HG03025 (cell line): ENCODE results near the gene MTX3.

Experiments used
- ATAC-seq: cut with Tn5 transposase; IDR thresholded peaks from one replicate; pipeline ENCODE4 v1.9.1; 2021; ENCODE audit warnings: mild to moderate bottlenecking, moderate library complexity; ENCODE audit not compliant: unreplicated experiment, low FRiP score

MTX3 gene

DNA sequence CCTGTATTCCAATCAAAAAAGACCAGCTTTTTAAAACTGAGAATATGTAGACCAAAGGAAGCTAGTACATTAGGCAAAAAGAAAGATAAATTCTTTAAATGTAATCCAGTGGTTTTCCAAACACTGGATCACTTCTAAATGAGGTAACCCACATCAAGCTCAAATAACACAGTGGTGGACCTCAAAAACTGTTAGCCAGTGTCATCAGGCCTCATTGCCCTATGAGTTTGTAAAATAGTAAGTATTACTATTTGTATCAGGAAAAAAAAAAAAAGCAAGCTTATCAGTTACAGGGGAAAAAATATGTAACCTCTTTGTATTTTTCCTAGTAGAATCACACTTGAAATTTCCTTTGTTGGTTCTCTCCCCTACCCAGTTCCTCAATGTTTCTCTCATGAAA lies 6.7 kb downstream of the MTX3 start:
- no peak for ATAC-seq

DNA sequence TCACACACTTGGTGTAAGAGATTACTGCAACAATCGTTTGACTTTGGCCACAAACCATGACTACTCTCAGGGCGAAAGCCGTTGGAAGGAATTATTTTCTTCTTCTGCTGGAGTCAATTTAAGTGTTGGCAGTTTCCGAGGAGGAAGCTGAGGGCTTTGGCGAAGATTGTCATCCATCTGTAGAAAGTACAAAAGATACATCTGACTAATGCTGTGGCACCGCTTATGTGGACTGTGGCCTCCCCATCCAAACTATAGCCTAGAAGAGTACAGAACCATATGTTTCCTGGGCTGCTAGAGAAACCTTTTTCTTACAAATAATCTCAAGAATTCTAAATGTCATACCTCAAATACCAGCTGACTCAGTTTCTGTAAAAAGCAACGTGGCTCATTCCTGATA lies 7.4 kb downstream of the MTX3 start:
- ATAC-seq: no peak

DNA sequence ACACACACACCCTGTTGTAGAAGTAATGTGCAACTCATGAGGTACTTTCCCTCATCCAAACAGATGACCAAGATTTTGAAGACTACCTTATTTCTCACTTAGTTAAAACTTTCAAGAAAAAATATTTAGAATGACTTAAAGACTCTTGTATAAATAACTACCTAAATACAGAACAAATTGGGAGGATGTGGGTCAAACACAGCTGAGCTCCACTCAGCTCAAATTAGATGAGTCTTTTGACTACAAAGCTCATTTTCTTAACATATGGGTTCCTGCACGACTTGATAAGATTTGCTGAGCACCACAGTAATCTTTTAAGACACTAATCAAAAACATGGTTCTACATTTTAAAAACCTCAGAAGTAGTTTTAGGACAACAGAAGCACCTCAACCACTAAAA lies 8.9 kb downstream of the MTX3 start:
- no peak for ATAC-seq

DNA sequence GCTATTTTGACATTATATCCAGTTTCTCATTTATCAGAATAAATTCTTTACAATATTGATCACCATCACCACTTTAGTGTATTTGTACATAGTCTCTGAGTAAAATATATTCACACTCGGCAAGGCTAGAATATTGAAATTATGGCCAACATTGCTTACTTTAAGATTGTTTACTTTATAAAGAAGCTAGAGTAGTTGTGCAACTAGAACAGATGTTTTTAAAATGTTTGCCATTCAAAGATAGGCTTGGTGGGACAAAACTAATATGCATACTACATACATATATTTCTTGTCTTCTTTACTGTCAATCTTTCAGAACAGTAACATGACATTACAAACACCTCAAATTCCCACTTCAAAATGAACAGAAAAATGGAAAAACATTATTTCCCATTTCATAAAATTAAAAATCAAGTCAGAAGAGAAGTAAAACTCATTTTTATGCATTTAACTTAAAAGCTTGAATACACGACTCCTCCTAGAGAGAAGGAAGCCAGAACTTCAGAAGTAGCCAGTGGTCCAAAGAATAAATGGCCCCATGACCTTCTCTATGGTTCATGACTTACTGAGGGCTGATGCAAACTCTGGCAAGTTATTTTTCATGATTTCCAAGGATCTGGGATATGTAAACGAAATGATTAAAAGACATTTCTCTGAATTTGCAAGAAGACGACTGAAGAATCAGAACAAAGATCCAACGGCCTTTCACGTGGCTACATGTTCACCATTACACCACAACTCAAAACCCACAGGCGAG lies 14.1 kb downstream of the MTX3 start:
- no peak for ATAC-seq

DNA sequence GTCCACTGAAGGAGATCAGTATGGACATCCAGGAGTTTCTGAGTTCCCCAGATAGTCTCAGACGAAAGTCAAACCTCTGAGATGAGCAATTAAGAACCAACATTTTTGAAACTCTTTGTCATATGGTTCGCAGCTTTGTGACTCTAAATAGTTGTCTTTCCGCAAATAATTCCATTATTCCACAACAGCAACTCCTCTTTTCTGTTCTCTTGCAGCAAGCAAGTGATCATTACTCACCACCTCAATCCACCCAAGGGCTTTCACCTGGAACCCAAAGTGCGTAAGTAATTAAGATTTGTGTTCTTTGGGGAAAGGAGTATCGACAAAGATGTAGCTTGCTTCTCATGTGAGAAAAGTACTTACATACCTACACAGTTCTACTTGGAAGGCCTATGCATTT lies 15.6 kb downstream of the MTX3 start:
- ATAC-seq: no peak

DNA sequence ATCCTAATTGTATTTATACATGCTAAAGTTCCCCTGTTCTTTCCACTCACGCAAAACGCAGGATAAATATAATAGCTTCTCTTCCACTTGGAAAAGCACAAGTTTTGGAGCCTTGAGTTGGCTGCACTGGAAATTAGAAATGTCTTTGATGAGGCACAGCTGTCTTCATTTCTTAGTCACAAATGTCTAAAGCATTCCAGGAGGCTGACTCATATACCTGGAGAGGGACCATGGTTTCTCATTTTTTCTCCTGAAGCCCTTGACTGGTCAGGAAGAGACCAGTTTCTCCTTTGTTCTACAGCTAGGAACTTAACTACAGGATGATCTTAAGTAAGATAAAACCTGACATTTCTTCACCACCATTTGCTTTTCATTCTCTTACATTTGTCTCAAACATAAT lies 16.2 kb downstream of the MTX3 start:
- no peak for ATAC-seq

DNA sequence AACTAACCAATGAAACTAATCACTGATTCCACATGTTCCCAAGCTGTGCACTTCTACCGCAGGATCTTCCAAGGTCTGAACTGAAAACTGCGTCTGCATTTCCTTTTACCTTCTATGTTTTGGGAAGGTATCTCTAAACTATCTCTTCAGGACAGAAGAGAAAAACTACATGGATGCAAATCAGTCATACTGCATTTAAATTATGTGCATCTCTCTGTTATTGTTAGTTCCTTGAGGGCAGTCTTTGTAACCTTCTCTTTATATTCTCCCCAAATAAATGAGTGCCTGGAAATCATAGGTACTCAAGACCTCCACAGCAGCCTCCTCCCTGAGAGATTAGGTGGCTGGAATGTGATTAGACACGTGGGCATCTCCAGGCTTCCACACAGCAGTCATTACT lies 17.1 kb downstream of the MTX3 start:
- ATAC-seq: no peak

DNA sequence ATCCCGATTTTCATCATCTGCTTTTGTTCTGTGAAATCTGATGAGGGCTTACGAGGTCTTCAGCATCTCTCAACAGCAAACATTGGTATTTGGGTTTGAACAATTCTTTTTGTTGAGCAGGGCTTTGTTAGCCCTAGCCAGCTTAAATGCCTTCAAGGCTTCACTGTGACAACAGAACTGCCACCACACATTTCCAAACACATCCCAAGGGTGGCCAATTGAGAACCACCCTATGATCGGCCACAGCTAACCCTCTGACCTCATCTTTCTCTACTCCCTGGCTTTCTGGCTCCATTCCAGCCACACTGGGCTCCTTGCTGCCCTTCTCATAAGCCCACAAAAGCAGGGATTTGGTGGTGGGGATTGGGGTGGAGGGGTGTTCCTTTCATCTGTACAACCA lies 17.6 kb downstream of the MTX3 start:
- no peak for ATAC-seq

DNA sequence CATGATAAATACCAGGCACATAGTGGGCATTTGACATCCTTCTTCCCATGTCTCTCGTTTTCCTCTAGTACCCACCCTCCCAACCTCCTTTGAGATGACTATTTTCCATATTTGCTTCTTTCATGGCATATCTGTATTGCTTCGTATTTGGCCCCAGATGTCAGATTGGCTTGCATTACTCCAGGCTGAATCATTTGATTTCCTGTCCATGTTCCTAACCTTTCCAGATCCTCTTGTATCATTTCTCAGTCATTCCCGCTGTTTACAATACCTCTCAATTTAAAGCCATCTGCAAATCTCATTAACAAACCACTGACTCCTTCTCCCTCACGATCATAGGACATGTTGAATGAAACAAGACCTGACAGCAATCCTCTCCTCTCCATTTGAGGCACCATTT lies 19.9 kb downstream of the MTX3 start:
- no peak for ATAC-seq

DNA sequence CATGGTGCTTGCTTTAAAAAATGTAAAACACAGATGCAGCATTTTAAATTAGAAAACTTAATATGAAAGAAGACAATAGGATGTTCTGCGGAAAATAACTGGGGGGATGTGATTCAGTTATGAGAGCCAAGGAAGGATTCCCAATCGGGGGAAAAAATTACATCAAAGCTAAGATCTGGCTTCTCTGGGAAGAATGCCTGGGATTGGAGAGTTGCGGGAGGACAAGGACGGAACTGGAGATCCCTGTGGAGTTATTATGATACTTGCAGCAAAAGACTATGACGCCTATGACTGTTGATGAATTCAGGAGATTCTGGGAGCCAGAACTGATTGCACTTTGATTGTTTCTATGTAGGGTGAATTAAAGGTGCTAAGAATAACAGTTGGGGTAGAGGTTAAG lies 24.6 kb downstream of the MTX3 start:
- ATAC-seq: no peak

DNA sequence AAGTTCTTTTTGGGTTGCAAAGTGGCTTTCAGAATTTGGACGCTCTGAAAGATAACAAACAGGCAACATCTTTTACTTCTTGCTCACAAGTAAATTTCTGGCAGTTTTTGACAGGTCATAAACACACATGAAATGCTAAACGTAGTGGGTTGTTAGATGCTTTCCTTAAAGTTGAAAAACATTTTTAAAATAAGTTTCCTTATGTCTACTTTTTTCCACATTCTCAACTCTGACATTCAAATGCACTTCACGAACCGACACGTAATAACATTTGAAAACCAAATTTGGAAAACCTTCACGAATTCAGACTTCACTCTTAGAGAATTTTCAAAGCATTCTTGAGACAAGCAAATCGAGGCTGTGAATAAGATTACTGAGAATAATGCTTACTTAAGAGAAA lies 26.9 kb downstream of the MTX3 start:
- ATAC-seq: no peak

DNA sequence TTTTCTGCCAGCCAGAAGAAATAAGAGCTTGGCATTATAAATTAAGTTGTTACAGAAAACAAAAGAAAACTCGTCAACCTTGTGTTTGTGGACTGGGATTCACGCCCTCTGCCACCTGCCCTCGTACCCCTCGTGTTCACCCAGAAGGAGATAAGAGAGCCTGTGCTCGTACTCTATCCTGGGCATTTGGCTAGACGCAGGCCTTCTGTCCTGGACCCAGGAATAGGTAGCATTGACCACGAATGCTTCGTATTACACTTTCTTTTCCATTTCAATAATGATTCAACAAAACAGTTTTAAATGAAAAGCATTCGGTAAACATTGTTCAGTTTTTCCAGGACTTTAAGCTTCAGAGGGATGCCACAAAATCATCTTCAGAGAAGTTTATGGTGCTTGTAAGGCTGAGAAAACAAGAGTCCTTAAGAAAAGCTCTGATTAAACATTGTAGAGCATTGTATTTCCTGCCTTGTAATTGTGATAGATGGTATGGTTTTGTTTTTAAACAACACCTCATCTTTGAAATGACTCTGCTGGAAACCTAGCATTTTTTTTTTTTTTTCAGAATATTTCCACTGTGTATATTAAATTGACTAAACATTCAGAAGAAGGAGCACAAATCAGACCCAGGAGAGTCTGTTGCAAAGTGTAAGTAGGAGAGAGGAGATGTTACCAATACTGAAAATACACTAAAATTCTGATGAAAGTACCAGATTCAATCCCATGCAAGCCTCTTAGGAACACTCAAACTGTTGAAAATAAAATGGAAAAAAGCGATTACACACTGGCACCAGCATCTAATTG lies 27.6 kb downstream of the MTX3 start:
- ATAC-seq: no peak

DNA sequence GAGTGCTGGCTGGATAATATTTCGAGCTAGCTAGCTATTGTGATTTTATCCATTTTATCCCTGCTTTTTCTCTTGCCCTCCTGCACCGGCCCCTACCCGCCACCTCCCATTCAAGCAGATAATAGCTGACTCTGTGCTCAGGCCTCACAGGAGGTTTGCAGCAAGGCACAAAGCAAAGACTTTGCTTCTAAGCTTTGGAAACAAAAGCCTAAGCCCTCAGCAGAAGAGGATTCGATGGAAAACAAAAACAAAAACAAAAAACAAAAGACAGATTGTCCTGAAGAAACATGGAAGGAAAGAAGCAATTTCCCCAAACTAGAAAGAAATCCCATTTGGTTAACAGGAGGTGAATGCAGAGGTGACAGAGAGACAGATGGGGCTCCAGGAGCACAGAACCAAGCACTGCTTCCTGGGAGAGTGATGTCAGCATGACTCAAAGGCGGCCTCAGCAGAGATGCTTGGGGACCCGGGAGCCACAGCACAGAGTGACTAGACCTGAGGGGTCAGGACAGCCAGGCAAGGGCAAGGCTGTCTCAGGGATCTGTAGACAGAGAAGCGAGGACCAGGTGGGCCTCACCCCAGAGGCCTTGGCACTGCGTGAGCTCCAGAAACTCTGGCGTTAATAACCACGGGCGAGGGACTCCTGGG lies 28.4 kb downstream of the MTX3 start:
- ATAC-seq: no peak

DNA sequence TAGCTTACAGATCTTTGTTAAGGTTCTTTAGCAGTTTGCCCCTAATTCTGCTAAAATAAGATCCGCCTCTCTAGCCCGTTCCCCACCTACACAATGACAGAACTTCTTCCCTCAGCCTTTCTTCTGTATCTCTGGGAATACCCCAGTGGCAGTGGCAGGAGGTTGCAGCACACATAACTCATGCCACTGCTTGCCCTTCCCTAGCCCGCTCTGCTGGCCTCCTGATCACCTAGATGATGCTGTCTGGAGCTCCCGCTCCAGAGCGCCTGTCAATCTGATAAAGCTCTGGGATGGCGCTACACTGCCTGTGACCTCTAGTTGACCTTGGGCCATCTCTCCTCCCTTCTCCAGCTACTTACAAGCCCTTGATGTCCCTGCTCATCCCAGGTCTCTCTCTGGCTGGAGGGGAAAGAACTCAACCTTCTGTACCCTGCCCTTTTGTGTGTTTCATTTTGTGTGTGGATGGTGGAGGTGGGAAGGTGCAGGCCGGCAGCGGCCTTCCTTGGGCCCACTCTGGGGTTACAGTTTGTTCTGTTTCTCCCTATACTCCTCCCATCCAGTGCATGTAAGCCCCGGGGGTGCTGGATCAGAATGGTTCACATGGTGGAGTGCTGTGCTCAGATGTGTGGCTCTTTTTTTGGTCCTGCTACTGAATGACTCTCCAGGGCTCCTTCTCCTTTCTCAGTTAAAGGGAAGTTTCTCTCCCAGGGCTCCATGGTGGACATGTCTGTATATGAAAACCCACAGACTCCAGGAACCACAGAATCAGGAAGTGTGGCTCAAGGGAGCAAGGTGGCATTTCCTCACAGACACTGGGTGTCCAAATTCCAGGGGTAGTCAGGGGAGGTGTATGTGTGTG lies 29.1 kb downstream of the MTX3 start:
- no peak for ATAC-seq

DNA sequence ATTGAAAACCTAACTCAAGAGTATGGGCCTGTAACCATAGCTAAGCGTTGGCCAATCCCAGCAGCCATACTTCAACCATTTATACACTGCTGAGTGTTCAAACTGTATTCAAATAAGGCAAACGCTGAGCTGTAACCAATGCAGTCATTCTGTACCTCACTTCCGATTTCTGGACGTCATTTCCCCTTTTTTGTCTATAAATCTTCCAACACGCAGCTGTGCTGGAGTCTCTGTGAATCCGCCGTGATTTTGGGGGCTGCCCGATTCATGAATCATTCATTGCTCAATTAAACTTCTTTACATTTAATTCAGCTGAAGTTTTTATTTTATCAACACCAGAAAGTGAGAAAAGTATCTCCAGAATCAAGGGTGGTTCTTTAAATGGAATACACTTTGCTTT lies 31.7 kb downstream of the MTX3 start:
- ATAC-seq: no peak

DNA sequence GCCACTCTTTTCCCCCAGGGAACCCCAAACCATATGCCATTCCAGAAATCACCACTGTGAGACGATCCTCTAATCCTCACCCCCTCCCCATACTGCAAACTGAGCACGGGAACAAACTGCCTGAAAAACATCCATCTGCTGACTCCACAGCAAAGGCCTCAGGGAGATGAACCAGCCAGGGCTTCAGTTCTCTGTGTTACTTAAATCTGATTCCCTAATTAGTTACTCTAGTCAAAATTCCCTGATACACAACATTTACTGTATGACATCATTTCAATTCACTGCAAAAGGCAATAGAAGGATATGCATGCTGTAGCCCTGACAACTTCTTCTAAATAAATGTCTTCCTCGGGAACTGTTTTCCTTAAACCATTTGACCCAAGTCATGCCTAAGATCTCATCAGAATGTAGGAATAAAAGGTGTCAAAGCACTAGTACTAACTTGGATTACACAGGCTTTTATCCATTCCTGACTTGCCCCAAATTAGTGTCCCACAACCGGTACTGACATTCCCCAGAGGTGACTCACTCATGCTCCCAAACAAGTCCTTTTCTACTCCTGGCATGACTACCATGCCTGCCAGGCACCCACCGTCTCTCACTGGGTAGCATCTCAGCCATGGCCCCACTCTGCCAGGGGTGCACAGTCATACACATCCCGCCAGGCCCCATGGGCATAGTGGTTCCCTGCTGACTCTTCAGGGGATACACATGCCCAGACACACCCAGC lies 35.0 kb downstream of the MTX3 start:
- ATAC-seq: no peak

DNA sequence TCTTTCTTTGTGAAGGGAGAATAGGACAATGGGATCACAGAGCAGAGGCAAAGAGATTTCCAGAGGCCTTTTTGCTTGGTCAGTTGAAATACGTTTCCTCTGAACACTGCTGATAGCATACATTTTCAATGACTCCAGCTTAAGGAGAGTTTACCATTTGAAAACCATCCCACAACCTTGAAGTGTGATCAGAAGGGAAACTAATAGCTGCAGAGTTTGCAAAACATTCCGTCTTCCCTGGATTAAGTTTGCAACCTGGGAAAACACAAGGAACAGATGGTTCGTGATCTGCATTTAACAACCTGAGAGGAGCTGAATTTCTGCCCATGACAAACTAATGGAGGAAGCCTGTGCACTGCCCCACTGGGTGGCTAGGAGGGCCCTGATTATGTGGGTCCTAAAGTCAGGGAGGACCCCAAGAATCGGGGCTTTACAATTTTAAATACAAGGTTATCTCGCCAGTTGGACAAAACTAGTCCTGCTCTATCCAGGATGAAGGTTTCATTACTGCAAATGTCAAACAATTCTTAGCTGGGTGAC lies 35.6 kb downstream of the MTX3 start:
- no peak for ATAC-seq

DNA sequence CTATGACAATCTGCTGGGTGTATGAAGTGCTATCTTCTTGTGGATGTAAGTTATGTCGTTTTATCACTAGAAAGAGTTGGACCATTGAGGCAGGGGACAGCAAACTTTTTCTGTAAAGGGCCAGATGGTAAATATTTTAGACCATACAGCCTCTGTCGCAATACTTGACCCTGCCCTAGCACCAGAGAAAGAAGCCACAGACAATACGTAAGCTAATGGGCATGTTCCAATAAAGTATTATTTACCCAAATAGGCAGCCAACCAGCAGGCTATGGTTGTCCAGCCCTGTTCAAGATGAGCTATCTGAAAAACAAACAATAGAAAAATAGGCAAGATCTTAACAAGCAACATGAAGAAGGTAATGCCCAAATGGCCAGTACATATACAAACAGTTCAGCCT lies 36.4 kb downstream of the MTX3 start:
- ATAC-seq: no peak

DNA sequence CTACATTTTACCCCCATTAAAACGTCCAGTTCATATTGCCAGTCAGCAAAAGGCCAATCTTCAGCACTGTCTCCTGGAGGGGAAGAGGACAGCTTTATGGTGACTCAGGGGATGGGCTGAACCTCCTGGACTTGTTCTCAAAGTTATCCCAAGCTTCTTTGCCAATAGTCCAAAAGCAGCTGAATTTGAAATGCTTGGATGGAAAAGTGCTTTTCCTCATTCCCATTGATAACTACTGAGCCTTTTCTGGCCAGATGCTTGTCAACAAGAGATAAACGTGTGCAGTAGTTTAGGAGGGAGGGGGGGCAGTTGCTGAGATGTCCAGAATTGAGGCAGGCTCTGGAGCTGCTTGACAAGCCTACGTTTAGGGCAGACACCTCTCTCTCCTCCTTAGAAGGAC lies 43.5 kb downstream of the MTX3 start:
- no peak for ATAC-seq

DNA sequence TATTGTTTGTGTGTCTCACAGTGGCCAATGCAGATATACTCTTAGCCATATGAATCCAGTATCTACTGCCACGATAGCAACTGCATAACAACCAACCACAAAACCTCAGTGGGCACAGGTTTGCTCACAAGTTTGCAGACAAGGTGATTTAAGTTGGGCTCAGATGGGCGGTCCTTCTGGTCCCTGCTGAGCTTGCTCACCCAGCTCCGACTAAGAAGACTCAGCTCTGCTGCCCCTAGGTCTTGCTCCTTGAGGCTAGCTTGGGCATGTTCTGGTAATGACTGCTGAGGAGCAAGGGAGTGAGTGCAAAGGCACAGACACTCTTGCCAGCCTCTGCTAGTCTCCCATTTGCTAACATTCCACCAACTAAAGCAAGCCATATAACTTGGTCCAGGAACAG lies 52.6 kb downstream of the MTX3 start:
- ATAC-seq: no peak
